HS-5 (cell line): ENCODE results near the gene KRTAP5-3.

Source experiments
- DNase-seq: peaks from one replicate; pipeline ENCODE4 v3.0.0-alpha.2; 2012; ENCODE audit warnings: low read depth

The KRTAP5-3 gene

GRCh38 chr11:1642288-1643145 lies 34.3 kb upstream of the KRTAP5-3 start:
- no peak for DNase-seq

DNA sequence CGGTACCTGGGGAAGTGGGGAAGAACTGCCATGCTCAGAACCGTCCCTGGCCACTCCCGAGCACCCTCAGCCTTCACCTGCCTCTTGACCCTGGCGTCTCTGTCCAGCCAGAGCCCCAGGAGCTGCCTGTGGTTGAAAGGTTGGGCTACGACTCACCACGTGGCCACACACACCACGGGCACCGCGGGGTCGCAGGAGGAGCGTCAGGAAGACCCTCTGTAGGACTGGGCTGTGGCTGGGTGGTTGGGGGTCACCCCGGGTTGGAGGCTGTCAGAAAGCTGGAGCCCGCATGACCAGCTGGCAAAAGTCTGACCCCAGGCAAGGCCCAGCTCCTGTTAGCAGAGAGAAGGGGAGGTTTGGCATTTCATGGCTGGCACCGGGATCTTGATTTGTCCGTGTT lies 32.8 kb upstream of the KRTAP5-3 start:
- DNase-seq, result no peak

DNA sequence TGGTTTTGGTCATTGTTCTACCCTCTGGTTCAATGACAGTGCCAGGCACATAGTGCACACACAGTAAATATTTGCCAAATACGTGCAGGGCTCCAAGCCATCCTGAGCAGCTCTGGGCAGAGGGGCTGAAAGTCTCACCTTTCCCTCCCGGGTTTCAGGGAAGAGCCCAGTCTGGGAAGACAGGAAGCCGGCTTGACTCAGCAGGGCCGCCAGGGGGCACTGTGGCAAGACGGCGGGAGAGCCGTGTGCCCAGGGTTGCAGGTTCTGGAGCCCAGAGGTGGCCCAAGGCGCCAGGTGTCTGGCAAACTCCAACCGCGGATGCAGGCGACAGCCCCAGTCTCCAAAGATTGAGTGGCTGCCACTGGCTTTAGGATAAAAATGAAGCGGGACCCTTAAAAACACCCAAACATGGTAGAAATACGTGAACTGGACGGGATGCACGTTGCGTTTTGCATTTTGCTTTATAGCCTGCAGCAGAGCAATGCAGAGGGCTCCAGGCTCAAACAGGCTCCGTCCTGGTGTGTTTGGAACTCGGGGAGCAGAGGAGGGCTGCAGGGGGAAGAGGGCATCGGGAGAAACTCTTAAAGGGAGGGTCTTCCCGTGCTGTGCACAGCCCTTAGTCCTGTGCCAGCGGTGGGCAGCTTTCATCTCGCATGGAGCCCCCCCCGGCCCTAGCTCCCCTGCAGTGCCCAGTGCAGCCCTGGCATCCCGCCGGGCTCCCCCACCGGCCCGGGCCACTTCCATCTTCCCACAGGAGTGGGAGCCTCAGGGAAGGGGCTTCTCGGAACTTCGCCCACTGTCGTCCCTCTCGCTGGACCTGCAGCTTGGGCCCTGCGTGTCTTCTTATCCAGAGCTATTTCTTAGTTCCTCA lies 32.0 kb upstream of the KRTAP5-3 start:
- no peak for DNase-seq

GRCh38 chr11:1639666-1640065 lies 31.4 kb upstream of the KRTAP5-3 start:
- DNase-seq, result no peak

DNA sequence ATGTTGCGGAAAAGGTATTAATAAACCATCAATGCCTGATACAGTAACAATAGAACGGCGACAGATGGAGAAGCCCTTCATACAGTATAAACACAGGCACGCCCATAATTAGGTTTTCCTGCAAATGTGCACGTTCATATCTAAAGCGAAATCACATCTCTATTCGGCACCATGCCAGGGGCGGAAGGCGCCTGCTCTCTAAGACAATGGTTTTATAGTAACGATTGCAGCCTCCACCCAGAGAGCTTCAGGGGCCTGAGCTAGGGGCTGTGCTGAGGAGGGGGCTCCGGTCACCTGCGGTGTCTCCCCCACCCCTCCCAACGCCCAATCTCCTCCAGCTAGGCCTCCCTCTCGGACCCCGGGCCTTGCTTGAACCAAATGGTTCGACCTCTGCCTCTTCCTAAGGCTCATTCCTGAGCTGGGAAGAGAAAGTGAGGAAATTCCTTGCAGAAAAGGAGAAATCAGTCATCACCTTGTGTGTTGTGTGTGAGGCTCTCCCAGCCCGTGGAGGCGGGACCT lies 30.9 kb upstream of the KRTAP5-3 start:
- DNase-seq, result no peak

- DNase-seq, result no peak
These were observed 30.1 kb upstream of the KRTAP5-3 start for GRCh38 chr11:1638344-1638743.

DNA sequence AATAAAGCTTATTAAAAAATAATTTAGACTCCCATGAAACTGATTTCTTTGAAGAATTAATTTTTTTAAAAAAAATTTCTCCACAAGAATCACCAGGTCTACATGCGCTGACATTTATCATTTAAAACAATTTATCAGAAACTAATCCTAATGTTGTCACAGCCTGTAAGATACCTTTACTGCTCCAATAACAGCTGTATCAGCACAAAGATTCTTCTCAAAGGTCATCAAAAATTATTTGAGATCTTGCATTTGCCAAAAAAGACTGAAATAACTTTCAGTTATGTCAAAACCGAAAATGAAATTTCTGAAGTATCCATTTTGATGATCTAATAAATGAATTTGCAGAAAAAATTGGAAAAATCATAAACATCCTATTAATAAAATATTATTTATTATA lies 29.4 kb upstream of the KRTAP5-3 start:
- DNase-seq, result no peak

GRCh38 chr11:1636291-1636950 lies 28.2 kb upstream of the KRTAP5-3 start:
- DNase-seq, result no peak

GRCh38 chr11:1633864-1634263 lies 25.6 kb upstream of the KRTAP5-3 start:
- DNase-seq, result no peak

DNA sequence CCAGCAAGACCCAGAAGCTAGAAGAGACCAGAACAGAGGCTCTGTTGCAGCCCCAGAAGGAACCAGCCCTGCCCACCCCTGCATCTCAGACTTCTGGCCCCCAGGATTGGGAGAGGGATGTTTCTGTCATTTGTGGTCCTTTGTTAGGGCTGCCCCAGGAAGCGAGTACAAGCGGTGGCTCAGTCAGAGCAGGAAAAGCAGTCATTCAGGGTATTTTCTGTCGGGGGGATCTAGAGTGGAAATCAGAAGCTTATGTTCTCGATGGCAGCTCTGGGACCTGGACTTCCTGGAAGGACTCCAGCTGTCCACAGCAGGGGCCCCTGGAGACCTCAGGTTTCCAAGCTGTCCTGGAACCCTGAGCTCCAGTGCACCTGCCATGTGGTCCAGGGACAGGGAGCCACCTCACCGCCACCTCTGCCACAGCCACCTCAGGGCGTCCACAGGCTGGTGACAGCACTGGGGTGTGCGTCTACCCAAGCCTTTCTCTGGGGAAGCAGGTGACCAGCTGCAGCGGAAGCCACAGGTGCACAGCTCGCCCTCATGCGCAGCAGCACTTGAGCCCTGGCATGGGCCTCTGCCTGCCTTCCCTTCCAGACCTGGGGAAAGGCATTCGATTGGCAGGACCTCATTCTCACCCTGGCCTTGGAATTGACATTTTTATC lies 23.9 kb upstream of the KRTAP5-3 start:
- DNase-seq, result no peak

- DNase-seq, result no peak
These were observed 22.9 kb upstream of the KRTAP5-3 start for GRCh38 chr11:1631066-1631568.

DNA sequence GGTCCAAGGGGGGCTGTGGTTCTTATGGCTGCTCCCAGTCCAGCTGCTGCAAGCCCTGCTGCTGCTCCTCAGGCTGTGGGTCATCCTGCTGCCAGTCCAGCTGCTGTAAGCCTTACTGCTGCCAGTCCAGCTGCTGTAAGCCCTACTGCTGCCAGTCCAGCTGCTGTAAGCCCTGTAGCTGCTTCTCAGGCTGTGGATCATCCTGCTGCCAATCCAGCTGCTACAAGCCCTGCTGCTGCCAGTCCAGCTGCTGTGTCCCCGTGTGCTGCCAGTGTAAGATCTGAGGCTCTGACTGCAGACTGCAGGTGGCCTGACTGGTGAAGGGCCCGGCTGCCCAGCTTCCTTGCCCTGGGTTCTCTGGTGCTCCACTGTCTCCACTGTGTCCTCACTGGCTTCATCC lies 22.0 kb upstream of the KRTAP5-3 start:
- no peak for DNase-seq

DNA sequence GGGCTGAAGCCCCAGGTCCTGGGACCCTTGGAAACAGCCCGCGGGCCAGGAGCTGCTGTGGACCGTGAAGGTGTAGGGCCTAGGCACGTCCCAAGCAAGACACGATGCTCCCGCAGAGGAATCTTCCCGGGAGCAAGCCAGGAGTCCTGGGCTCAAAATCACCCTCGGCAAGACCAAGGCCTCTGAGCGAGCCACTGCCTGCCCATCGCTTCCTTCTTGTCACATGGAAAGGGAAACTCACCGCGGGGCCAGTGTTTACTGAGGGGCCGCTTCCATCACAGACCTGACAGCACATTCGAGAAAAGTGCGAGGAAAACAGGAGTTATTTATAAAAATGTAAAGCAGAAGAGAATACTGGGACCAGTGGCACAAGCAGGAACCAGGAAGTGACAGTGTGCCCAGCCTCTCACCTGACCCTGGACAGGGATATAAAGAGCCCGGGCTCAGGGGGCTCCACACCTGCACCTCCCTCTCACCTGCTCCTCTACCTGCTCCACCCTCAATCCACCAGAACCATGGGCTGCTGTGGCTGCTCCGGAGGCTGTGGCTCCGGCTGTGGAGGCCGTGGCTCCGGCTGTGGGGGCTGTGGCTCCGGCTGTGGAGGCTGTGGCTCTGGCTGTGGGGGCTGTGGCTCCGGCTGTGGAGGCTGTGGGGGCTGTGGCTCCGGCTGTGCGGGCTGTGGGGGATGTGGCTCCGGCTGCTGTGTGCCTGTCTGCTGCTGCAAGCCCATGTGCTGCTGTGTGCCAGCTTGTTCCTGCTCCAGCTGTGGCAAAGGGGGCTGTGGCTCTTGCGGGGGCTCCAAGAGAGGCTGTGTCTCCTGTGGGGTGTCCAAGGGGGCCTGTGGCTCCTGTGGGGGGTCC lies 21.3 kb upstream of the KRTAP5-3 start, which contains the start of gene KRTAP5-5:
TSS of gene KRTAP5-5 (plus strand) at position 450 of the 860 bp plus-strand sequence. CDS start at position 516, 66 bp downstream.
- no peak for DNase-seq

GRCh38 chr11:1628506-1629325 lies 20.5 kb upstream of the KRTAP5-3 start:
- DNase-seq, result no peak

DNA sequence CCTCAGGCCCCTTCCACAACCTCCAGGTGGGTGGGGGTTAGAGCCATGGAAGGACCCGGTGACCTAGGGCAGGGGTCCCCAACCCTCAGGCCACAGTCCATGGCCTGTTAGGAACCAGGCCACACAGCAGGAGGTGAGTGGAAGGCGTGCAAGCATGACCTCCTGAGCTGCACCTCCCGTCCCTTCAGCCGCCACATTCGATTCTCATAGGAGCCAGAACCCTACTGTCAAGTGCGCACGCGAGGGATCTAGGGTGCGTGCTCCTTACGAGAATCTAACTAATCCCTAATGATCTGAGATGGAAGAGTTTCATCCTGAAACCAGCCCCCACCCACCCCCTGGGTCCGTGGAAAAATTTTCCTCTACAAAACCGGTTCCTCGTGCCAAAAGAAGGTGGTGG lies 17.3 kb upstream of the KRTAP5-3 start:
- no peak for DNase-seq

GRCh38 chr11:1624621-1625020 lies 16.4 kb upstream of the KRTAP5-3 start:
- no peak for DNase-seq

DNA sequence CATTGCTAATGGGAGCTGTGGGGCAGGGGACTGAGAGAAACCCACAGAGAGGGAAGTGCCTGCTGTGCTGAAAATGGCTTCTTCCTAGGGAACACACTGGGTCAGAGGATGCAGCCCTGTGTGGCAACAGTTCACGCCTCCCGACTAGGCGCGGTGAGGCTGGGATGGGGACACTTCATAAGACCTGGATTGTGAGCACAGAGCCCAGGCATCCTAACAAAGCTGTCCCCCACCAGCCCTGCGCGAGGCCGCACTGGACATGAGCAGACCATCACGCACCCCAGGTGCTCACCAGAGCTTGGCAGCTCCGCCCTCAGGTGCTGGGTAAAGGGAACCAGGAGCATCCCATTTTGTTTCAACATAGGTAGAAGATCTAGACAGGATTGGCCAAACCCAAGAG lies 15.5 kb upstream of the KRTAP5-3 start:
- DNase-seq, result no peak

GRCh38 chr11:1622086-1622485 lies 13.8 kb upstream of the KRTAP5-3 start, which contains the start of gene KRTAP5-4:
TSS of gene KRTAP5-4 (minus strand) at chr11:1622138. CDS start at chr11:1622093, 45 bp downstream.
- DNase-seq, result no peak

DNA sequence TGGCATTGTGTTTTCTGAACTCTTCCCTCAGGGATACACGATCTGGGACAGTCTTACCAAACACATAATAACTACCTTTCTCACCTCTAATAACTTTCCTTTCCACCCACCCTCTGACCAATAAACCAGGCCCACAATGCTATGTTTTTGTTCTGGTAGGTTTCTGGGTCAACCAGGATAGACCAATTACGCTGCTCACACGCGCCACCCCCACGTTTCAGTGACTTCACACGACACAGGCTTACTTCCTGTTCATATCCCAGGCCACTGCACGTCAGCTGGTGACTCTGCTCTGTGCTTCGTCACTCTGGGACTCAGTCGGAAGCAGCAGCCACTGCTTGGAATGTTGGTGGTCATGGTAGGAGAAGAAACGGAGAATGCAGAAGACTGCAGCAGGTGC lies 11.2 kb upstream of the KRTAP5-3 start:
- DNase-seq, result no peak
